T-helper 1 cell treated with Interleukin-12 subunit alpha and Interleukin-12 subunit beta and Interleukin-4 antibody, amounts not matched to agents 30 ng/mL and 1 ng/mL, for 36 hours (primary cell): ENCODE data around the gene PSMA1. TPM values are rescaled to one million over a fixed set of nuclear protein-coding genes. Genes with fewer than 3 reads are reported as not detected.

Experiments
- intact Hi-C: fragments of 100-400 bp; cut with micrococcal nuclease; formaldehyde crosslinking; loops from one replicate; pipeline ENCODE4 v1.15.1; 2024
- total RNA-seq: library from RNA; stranded (reverse); gene quantifications from 2 replicates; pipeline ENCODE4 v1.2.3, GENCODE V29; 2022

PSMA1 gene
- total RNA-seq = 261 and 264 TPM in 2 replicates

DNA sequence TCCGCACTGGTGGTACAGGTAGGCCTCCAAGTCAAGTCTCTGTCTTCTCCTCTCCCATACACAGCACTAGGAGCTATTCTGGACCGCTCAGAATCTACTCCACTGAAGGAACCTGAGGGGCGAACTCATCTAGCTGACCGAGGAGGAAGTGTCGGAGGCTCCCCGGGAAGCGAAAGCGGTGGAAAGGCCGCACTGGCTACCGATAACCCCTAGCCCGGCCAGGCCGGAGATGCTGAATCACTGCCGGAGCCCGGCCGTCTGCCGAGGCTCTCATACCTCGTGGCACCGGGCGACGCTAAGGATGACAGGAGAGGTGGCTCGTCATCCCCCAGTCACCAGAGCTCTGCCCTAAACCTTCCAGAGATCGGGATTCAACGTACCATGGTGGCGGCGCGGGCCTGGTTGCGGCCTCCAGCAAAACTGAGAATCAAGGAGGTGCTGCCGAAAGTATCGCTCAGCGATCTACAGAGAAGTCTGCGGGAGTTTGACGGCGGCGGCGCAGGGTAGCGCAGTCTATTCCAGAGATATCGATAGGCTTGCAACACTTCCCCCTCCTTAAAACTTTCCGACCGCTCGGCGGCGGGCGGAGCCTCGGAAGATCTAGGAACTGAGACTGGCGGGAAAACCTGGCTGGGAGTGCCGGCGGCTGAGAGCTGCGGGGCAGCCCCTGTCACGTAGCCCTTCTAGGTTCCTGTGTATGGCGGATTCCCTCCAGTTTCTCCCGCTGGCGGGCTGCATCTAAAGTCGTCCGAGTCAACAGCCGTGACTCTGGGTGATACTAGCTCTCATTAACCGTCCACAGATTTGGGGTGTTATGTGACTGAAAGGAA is at the start of gene PSMA1:
Gene PSMA1 (minus strand): TSS at position 470 of the 830 bp plus-strand sequence. CDS start 87 bp downstream, at position 383.
- intact Hi-C loops = loop anchor here (1.0 to 10.0 kb wide), 12 partner anchors 17 to 851 kb away; partner anchors contain the start of genes COPB1, CYP2R1 and RRAS2

DNA sequence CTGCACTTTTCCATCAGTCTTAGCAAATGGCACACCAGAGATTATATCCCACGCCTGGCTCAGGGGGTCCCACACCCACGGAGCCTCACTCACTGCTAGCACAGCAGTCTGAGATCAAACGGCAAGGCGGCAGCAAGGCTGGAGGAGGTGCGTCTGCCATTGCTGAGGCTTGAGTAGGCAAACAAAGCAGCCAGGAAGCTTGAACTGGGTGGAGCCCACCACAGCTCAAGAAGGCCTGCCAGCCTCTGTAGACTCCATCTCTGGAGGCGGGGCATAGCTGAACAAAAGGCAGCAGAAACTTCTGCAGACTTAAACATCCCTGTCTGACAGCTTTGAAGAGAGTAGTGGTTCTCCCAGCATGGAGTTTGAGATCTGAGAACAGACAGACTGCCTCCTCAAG is 49.3 kb upstream of the PSMA1 start:
- intact Hi-C loops = loop anchor here (1.0 kb wide), 1 partner anchor 8 kb away; no protein-coding TSS in a partner anchor

DNA sequence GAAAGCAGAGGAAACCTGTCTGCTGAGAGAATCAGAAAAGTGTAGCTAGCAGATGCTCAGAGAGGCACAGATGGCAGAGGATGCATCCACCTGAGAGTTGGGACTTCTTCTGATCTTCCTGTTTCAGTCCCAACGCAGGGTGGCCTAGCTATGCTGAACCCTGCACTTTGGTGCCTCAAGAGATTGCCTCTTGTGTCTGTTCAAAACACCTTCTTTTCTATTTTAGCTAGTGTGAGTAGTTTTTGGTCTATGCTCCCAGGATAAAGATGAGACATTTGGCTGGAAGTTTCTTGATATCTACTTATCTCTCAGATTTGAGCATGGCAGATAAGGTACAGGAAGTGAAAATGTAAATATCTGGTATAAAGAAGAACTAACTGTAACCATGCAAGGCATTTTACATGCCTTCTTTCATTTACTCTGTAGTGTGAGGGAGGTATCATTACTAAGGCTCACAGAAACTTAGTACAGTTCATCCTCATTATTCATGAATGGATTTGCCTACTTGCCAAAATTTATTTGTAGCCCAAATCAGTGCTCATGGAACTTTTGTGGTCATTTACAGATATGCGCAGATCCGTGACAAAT is 47.0 kb upstream of the PSMA1 start:
- intact Hi-C loops = no loop called here

DNA sequence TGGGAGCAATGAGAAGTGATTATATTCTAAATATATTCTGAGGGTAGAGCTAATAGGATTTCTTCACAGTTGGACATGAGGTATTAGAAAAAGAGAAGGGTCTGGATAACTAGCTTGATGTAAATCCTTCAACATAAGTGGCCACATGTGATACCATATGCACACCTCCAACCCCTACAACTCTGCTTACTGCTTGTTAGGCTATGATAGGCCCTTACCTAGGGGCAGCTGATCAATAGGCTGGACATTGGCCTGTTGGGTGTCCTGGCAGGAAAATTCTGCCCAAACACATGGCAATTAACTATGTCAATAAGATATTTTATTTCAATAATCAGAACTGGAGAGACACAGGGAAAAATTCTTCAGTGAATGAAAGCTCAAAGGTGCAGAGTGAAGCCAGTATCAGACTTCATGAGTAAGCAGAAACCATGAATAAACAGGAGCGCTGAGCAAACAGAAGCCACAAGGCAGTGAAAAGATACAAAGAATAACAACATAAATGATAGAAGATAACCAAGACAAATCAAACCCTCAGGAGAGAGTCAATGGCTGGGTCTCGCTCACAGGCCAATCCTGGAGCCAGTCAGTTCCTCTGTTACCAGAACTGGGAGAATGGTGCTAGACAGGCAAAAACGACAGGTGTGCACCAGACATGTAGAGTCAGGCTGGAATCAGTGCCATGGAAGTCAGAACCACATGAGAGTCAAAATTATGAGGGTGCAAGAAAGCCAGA is 46.3 kb upstream of the PSMA1 start:
- intact Hi-C loops = no loop called here

DNA sequence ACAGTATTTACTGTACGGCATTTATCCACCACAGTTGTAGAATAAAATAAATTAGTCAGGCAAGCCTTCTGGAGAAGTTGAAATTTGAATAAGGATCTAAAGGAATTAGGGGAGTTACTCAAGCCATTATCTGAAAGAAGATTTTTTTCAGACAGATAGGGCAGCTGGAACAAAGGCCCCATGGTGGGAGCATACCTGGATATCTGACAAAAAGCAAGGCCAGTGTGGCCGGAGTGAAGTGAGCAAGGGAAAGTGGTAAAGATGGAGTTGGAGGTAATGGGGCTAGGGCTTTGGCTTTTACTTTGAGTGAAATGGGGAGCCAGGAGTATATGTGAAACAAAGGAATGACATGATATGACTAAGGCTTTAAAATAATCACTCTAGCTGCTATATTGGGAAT is 45.7 kb upstream of the PSMA1 start:
- intact Hi-C loops = no loop called here

DNA sequence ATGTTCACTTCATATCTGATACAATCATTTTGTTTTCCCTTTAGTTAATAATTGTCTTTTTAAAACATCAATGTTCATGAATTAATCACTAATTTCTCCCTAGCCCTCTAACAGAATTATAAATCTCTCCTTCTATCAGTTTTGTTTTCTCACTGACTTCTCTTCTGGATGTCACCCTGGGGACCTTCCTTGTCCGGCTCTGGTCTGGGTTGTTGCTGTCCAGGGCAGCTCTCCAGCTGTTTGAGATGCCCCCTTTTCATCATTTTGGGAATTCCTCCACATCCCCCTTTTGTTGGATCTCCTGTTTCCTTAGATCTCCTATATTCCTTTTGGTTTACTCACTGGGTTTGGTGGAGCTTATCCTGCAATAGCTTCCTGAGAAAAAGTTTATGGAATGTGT is 35.6 kb upstream of the PSMA1 start:
- intact Hi-C loops = loop anchor here (1.0 kb wide), 5 partner anchors 7 to 687 kb away; partner anchors contain the start of gene PDE3B

DNA sequence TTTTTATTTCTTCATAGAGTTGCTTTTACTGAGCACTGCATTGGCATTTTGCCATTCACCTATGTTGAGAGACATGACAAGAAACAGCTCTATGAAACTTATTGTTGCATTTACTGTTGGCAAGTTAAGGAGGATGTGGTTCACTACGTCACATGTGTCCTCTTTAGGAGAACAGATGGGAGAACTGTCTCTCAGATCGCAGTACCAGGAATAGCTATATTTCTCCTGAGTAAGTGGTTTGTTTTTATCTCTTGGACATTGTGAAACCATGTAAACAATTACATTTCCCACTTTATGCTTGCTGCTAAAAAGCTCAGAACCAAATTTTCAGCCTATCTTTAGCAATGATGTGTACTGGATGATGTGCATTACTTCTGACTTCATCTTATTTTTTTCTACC is 34.8 kb upstream of the PSMA1 start:
- intact Hi-C loops = loop anchor here (1.0 kb wide), 5 partner anchors 8 to 686 kb away; partner anchors contain the start of gene PDE3B

DNA sequence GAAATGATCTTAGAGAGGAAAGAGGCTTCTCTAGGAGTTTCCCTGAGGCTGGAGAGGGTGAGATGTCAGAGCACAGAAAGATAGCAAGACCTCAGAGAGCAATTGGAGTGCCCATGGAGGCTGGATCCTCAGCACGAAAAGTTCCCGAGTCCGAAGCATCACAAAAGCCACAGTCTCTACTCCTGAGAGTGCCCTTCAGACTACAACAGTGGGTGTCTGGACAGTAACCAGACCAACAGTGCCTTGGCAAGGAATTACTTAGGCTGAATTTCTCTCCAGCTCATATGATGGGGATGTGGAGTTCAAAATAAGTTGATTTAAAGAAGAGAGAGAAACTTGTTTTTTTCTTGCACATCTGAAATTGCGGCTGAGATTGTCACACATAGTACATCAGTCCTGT is 31.9 kb upstream of the PSMA1 start:
- intact Hi-C loops = no loop called here

DNA sequence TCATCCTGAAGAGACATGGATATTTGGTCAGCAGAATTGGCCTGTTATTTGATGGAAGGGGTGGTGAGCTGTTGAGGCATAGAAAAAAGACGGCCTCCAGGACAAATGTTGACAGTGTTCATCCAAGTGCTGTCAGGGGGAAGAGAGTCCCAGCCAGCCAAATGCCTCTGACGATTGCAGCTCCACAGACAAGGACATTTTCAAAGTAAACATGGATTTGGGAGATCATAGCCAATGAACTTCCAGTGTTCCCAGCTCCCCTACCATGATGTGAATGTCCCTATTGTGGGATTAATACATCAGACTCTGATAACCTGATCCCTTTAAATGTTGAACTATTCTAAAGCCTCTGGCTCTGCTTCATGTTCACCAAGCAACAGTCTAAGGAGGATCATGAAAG is 31.2 kb upstream of the PSMA1 start:
- intact Hi-C loops = no loop called here

DNA sequence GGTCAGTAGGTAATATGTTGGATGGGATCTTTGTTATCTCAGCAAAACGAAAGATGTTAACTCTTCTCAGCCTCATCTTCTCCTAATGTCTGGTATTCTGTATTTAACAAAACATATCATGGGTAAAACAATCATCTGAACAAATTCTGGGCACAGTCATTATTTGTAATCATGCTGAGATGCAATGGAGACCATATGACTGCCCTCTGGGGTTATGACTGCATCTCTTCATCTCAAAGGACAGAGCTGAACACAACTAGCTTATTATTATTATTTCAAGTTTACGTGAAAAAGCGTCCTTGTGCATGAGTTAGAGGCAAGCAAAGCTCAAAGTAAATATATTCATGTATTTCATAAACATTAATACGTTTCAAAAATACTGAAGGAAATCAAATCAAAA is 29.7 kb upstream of the PSMA1 start:
- intact Hi-C loops = no loop called here

DNA sequence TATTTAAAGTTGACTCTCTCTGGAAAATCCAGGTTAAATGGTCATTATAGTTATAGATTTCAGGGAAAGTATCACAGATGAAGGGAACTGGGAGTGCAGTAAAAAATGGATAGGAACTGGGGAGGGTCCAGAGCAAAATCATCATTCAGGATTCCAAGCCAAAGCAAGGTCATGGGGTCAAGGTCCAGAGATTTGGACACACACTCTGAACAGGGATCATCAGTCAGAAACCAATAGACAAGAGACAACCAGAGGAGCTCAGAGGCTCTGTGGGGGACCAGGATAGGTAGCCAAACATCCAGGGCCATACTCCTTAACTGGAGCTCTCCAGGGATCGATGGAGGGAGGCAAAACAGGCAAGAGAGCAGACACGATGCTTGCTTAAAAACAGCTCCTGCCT is 27.3 kb upstream of the PSMA1 start:
- intact Hi-C loops = no loop called here

DNA sequence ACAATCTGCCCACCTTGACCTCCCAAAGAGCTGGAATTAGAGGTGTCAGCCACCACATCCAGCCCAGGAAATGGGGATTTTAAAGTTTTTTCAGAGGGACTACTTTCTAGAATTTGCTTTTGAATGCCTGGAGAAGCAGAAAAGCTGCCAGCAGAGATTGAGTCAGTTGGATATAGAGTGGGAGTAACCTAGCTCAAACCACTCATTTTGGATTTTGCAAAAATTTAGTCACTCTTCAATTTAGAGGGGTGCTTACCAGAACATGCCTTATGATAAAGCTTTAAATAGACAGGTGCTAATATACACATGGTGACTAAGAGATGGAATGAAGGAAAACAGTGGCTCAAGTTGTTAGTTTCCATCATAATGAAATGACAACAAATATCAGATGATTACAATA is 26.5 kb upstream of the PSMA1 start:
- intact Hi-C loops = no loop called here

DNA sequence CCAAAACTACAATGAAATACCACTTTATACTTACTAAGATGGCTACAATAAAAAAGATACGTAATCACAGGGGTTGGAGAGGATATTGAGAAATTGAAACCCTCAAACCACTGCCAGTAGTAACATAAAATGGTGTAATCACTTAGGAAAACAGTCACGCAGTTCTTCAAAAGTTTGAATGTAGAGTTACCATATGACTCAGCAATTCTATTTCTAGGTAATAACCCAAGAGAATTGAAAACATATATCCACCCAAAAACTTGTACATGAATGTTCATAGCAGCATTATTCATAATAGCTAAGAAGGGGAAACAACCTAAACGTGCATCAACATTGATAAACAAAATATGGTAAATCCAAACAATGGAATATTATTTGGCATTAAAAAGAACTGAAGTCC is 24.4 kb upstream of the PSMA1 start:
- intact Hi-C loops = loop anchor here (1.0 to 2.0 kb wide), 7 partner anchors 11 to 360 kb away; partner anchors contain the start of genes COPB1 and PSMA1

DNA sequence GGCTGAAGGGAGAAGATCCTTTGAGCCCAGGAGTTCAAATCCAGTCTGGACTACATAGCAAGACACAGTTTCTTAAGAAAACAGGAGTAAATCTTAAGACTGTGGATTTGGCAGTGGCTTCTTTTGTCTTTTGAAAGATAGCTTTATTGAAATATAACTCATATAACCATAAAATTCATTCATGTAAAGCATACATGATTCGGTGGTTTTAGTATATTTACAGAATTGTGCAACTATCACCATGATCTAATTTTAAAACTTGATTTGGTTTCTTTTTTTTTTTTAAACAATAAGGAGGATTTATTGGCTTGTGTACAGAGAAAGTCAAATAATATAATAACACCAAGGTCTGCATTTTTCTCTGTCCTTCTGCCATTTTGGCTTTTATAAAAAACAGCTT is 23.1 kb upstream of the PSMA1 start:
- intact Hi-C loops = no loop called here

DNA sequence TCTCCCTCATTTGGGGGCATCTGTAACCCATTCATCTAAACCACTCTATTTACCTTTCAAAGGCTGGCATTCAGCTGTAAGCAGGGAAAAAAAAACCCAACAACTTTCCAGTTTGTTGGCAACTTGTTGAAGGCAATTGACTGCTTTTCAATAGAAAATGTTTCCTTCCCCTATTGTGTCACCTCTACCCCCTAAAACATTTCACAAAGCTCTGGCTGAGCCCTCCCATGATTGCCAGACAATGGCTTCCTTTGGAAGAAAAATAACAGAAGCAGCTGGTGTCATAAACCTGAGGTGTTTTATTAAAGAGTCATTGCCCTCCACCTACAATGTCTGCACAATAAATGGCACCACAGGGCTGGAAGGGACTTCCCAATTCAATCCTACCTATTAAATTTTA is 22.1 kb upstream of the PSMA1 start:
- intact Hi-C loops = no loop called here

DNA sequence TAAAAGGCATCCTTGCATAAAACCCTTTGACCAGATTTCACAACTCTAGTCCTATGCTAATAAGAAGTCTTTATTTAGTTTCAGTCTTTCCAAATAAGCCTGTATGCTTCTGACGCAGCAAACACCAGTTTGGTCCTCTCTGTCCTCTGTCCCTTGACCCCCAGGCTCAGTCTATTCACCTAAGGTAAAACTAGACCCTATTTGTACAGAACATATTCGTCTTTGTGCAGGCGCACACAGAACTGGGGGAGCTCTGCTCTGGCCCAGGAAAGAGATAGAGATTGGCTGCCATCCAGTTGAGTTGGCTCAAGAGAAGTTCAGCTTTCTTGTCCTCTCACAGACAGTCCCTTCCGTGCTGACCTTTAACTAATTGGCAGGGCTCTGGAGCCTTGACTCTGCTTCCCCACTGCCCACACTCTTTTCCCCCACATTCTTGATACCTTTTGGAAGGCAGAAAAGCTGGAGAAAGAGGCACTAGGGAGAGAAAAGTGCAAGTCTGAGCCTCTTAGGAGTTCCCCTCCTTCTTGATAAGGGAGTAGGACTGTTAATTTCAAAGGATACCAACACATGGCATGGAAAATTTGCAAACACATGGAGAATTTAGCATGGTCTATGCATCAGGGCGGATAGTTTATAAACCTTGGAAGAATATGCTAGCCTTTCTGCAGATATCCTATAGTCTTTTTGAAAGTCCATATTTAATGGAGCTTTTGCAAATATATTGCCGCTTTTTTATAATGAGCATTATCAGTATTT is 21.2 kb upstream of the PSMA1 start:
- intact Hi-C loops = no loop called here

DNA sequence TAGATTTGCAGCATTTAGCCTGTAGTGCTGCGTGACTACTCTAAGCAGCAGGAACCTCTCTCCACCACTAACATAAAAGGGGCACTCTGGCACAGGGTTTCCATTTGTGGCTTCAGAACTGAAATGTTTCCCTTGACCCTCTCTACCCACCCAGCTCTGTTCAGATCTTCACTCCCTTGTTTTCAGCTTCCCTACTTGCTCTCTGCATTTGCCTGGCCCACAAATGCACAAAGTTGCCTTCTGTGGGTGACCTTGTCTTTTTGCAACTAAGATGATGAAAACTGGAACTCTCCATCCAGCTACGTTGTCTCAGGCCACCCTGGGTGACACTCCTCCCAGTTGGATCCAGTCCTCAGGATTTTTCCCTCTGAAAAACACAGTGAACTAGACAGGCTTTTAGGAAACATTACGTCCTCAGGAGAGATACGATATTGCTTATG is 19.8 kb upstream of the PSMA1 start:
- intact Hi-C loops = no loop called here

DNA sequence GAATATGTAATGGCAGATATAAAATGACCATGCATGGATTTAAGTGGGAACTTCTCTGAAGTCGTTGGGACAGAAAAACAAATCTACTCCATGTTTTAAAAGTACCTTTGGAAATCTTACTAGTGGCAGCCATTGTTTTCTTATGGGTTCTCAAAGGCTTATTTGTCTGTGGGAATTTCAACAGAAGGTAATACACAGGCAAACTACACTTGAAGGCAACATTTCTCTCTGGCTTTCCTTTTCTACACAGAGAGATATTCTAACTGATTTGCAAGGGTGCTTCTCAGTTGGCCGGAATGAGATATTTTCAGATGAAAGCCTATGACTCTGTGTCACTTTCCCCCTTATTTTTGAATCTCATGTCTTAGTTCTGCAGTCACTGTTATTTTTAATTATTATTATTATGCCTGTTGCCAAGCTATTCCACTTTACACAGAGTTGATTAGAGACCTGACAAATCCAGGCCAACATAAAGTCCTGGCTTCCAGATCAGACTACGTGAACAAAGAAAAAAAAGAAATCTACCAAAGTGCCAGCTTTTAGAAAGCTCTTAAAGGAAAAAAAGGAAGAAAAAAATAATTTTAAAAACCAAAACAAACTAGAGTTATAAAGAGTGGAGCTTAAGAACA is 18.9 kb upstream of the PSMA1 start:
- intact Hi-C loops = no loop called here

DNA sequence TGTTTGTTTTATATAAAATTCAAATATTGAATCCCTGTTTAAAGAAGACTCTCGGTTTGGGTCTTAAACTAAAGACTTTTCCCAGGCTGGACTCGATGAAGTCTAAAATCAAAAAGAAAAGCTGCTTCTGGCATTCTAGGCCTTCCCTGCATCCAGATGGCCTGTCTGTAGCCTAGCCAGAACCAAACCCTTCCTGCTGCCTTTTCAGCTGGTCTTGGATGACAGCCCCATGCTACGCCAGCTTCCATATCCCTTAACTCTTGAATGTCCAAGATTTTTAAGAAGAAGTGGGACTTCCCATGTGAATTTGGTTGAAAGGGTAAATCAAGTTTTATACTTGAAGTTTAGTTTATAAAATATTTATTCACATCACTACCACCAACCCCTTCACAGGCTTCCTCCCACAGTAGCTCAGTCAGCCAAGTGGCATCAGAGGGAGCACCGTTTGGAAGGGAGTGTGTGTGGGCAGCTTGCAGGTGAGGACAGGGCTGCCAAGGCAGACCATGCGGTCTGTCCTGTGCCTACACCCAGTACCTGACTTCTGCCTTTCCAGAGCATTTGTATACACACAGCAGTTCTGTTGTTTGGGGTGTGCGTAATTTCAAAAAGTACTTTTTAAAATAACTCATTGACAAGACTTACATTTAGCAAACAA is 18.2 kb upstream of the PSMA1 start:
- intact Hi-C loops = no loop called here

DNA sequence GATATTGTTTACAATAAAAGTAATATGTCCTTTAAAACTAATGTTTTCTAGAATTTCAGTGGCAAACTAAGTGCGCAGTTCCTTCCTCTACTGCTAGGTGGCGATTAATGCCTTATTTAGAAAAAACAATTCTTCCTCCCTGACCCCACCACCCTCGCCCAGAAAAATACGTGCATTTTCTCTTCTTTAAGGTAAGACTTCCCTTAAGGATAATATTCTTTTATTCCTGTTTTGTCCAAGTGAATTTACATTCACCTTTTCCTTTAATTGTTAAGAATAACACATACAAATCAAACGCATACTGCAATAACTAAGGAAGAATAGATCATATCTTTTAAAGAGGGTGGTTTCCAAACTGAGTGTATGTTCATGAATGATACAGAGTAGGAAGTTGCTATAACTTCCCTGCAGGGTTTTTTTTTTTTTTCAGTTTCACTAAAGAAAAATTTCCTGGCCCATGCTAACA is 17.0 kb upstream of the PSMA1 start:
- intact Hi-C loops = loop anchor here (1.0 kb wide), 7 partner anchors 17 to 367 kb away; partner anchors contain the start of genes CYP2R1, PDE3B and PSMA1
